ENCODE data around the gene AIFM3.

DNA sequence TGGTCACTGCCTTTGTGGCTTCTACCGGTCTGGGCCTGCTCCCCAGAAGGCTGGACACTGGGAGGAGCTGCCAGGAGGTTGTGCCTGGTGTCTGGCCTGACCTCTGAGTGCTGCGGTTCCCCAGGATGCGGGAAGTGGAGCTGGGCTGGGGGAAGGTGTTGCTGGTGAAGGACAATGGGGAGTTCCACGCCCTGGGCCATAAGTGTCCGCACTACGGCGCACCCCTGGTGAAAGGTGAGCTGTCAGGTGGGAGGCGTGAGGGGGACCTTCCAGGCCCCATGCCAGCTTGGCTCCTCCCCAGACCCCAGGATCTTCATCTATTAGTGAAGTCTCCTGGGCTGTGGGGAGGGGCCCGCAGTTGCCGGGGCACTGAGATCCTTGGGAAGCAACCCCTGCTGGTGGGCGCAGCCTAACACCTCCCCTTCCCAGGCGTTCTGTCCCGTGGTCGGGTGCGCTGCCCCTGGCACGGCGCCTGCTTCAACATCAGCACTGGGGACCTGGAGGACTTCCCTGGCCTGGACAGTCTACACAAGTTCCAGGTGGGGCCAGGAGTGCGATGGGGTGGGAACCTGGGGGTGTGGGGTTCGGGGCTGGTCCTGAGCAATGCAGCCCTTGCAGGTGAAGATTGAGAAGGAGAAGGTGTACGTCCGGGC is 6.7 kb downstream of the AIFM3 start:
- no peak for TF ChIP-seq POLR2A (IDR thresholded peaks at IDR 0.05)
- TF ChIP-seq, protein P1, sequence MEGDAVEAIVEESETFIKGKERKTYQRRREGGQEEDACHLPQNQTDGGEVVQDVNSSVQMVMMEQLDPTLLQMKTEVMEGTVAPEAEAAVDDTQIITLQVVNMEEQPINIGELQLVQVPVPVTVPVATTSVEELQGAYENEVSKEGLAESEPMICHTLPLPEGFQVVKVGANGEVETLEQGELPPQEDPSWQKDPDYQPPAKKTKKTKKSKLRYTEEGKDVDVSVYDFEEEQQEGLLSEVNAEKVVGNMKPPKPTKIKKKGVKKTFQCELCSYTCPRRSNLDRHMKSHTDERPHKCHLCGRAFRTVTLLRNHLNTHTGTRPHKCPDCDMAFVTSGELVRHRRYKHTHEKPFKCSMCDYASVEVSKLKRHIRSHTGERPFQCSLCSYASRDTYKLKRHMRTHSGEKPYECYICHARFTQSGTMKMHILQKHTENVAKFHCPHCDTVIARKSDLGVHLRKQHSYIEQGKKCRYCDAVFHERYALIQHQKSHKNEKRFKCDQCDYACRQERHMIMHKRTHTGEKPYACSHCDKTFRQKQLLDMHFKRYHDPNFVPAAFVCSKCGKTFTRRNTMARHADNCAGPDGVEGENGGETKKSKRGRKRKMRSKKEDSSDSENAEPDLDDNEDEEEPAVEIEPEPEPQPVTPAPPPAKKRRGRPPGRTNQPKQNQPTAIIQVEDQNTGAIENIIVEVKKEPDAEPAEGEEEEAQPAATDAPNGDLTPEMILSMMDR (IDR thresholded peaks at IDR 0.05): no peak

Data from thyroid gland (tissue), 4 donors.